GM12874 (cell line): ENCODE measurements around the gene KEAP1.

Experiments
- TF ChIP-seq, protein P1 (sequence below): IDR thresholded peaks from 2 replicates; pipeline ENCODE4 v1.5.1; 2011; ENCODE audit warnings: low read depth, mild to moderate bottlenecking, control low read depth, low read length, moderate library complexity; ENCODE audit not compliant: insufficient read depth

Gene KEAP1

DNA sequence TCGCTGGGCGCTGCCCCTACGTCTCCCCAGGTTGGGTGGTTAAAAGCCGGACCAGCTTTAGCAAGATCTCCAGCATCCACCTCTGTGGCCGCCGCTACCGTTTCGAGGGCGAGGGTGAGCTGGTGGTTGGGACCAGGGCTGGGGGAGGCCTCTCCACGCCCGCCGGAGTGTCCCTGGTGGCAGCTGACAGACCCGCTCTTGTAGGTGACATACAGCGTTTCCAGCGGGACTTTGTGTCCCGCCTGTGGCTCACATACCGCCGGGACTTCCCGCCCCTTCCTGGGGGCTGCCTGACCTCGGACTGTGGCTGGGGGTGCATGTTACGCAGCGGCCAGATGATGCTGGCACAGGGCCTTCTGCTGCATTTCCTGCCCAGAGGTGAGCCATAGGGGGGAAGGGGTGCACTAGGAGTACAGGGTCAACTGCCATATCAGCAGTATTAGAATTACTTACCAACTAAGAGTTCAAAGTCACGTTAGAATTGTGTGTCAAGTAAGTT lies 41.6 kb upstream of the KEAP1 start:
- TF ChIP-seq, protein P1, sequence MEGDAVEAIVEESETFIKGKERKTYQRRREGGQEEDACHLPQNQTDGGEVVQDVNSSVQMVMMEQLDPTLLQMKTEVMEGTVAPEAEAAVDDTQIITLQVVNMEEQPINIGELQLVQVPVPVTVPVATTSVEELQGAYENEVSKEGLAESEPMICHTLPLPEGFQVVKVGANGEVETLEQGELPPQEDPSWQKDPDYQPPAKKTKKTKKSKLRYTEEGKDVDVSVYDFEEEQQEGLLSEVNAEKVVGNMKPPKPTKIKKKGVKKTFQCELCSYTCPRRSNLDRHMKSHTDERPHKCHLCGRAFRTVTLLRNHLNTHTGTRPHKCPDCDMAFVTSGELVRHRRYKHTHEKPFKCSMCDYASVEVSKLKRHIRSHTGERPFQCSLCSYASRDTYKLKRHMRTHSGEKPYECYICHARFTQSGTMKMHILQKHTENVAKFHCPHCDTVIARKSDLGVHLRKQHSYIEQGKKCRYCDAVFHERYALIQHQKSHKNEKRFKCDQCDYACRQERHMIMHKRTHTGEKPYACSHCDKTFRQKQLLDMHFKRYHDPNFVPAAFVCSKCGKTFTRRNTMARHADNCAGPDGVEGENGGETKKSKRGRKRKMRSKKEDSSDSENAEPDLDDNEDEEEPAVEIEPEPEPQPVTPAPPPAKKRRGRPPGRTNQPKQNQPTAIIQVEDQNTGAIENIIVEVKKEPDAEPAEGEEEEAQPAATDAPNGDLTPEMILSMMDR = no peak

- TF ChIP-seq, protein P1 = no peak
Observed at GRCh38 chr19:10544242-10544752, 41.1 kb upstream of the KEAP1 start.

- TF ChIP-seq, protein P1 = no peak
Observed at GRCh38 chr19:10543420-10544241, 40.5 kb upstream of the KEAP1 start, which contains the start of gene ATG4D. TSS of gene ATG4D (plus strand) at chr19:10543904. CDS start at chr19:10544091, 187 bp downstream.

- TF ChIP-seq, protein P1 = no peak
Observed at GRCh38 chr19:10543059-10543419, 39.9 kb upstream of the KEAP1 start.

GRCh38 chr19:10538204-10538983 lies 35.2 kb upstream of the KEAP1 start:
- TF ChIP-seq, protein P1 = no peak

- TF ChIP-seq, protein P1 = no peak
Observed at GRCh38 chr19:10537668-10538067, 34.5 kb upstream of the KEAP1 start.

- TF ChIP-seq, protein P1 = no peak
Observed at GRCh38 chr19:10535613-10536012, 32.5 kb upstream of the KEAP1 start.
